ENCODE results near the gene PAPSS1. TPM values are rescaled to one million over a fixed set of nuclear protein-coding genes. Genes with fewer than 3 reads are reported as not detected.

The PAPSS1 gene
- total RNA-seq, 1 donor from 2014 or later, result 450 TPM

- TF ChIP-seq, protein P1, sequence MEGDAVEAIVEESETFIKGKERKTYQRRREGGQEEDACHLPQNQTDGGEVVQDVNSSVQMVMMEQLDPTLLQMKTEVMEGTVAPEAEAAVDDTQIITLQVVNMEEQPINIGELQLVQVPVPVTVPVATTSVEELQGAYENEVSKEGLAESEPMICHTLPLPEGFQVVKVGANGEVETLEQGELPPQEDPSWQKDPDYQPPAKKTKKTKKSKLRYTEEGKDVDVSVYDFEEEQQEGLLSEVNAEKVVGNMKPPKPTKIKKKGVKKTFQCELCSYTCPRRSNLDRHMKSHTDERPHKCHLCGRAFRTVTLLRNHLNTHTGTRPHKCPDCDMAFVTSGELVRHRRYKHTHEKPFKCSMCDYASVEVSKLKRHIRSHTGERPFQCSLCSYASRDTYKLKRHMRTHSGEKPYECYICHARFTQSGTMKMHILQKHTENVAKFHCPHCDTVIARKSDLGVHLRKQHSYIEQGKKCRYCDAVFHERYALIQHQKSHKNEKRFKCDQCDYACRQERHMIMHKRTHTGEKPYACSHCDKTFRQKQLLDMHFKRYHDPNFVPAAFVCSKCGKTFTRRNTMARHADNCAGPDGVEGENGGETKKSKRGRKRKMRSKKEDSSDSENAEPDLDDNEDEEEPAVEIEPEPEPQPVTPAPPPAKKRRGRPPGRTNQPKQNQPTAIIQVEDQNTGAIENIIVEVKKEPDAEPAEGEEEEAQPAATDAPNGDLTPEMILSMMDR (IDR thresholded peaks at IDR 0.05; ENCODE audit: unreplicated experiment), result no peak
- Mint-ChIP-seq H3K4me3 (ENCODE audit: unreplicated experiment) (peak overlapping the region; percentile 40), H3K36me3 (ENCODE audit: low read depth, unreplicated experiment) (peaks cover 50% of the 10 kb centered on the region), H3K27me3 (ENCODE audit: unreplicated experiment) (peaks cover 3% of the 10 kb centered on the region), H3K4me1 (ENCODE audit: unreplicated experiment) (peaks cover 14% of the 10 kb centered on the region), H3K27ac (ENCODE audit: unreplicated experiment) (peak overlapping the region; percentile 40), H3K9me3 (ENCODE audit: unreplicated experiment) (no peaks in the 10 kb centered on the region)
- DNase-seq (ENCODE audit: low spot score), result no peak
Measured at GRCh38 chr4:107629318-107629717, 90.7 kb downstream of the PAPSS1 start.

DNA sequence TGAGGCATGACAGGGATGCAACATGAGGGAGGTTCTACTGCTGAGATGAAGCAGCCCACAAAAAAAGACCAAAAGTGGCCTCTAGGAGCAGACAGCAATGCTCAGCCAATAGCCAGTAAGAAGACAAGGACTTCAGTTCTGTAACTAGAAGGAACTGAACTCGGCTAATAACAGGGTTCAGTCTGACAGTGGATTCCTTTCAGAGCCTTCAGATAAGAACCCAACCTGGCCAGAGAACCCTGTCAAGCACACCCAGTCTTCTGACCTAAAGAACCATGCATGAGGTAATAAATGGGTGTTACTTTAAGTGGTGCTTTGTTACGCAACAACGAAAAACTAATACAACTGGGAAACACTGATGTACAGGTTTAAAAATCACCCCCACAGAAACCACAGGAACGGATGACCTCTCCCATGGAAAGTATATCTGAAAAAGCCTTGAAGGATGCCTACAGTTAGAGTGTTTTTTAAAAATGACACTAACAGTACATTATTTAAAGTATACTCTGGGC is 94.6 kb downstream of the PAPSS1 start:
- peaks cover 1% of the 10 kb centered on the region for H3K27me3 Mint-ChIP-seq (ENCODE audit: unreplicated experiment)
- H3K27ac Mint-ChIP-seq (ENCODE audit: unreplicated experiment), result no peak overlapping the region
- H3K36me3 Mint-ChIP-seq (ENCODE audit: low read depth, unreplicated experiment), result peaks cover 60% of the 10 kb centered on the region
- H3K4me3 Mint-ChIP-seq (ENCODE audit: unreplicated experiment), result no peak overlapping the region
- no peak for DNase-seq (ENCODE audit: low spot score)
- H3K9me3 Mint-ChIP-seq (ENCODE audit: unreplicated experiment), result no peaks in the 10 kb centered on the region
- peaks cover 9% of the 10 kb centered on the region for H3K4me1 Mint-ChIP-seq (ENCODE audit: unreplicated experiment)
- TF ChIP-seq, protein P1 (IDR thresholded peaks at IDR 0.05; ENCODE audit: unreplicated experiment), result no peak

GRCh38 chr4:107624024-107624423 is 96.0 kb downstream of the PAPSS1 start:
- TF ChIP-seq, protein P1 (IDR thresholded peaks at IDR 0.05; ENCODE audit: unreplicated experiment), result no peak
- Mint-ChIP-seq H3K27me3 (ENCODE audit: unreplicated experiment) (peaks cover 1% of the 10 kb centered on the region), H3K4me3 (ENCODE audit: unreplicated experiment) (peak overlapping the region; percentile 29), H3K4me1 (ENCODE audit: unreplicated experiment) (peaks cover 3% of the 10 kb centered on the region), H3K36me3 (ENCODE audit: low read depth, unreplicated experiment) (peaks cover 48% of the 10 kb centered on the region), H3K27ac (ENCODE audit: unreplicated experiment) (no peak overlapping the region), H3K9me3 (ENCODE audit: unreplicated experiment) (no peaks in the 10 kb centered on the region)
- DNase-seq (ENCODE audit: low spot score), result no peak

DNA sequence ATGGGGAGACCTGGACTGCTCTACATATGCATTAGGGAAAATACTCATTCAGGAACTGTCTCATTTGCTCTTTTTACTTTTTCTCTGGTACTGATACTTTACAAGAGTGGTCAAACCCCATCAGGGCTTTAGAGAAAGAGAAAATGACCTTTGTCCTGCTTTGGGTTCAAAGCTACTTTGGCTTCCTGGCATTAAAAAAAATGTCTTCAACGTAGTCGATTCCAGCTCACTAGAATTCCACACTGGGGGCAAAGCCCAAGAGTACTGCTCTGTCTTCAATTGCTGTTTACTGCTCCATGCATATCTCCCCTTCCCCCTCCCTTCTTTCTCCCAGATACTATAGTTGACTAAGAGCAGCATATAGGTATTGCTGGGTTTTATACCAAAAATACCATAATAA is 98.0 kb downstream of the PAPSS1 start:
- peaks cover 1% of the 10 kb centered on the region for H3K27me3 Mint-ChIP-seq (ENCODE audit: unreplicated experiment)
- no peak overlapping the region for H3K4me3 Mint-ChIP-seq (ENCODE audit: unreplicated experiment)
- no peak overlapping the region for H3K27ac Mint-ChIP-seq (ENCODE audit: unreplicated experiment)
- H3K4me1 Mint-ChIP-seq (ENCODE audit: unreplicated experiment), result peaks cover 3% of the 10 kb centered on the region
- TF ChIP-seq, protein P1 (IDR thresholded peaks at IDR 0.05; ENCODE audit: unreplicated experiment), result no peak
- DNase-seq (ENCODE audit: low spot score), result no peak
- H3K36me3 Mint-ChIP-seq (ENCODE audit: low read depth, unreplicated experiment), result peaks cover 55% of the 10 kb centered on the region
- no peaks in the 10 kb centered on the region for H3K9me3 Mint-ChIP-seq (ENCODE audit: unreplicated experiment)

- Mint-ChIP-seq H3K4me1 (ENCODE audit: unreplicated experiment) (peaks cover 3% of the 10 kb centered on the region), H3K27ac (ENCODE audit: unreplicated experiment) (no peak overlapping the region), H3K27me3 (ENCODE audit: unreplicated experiment) (peaks cover 1% of the 10 kb centered on the region), H3K4me3 (ENCODE audit: unreplicated experiment) (no peak overlapping the region), H3K9me3 (ENCODE audit: unreplicated experiment) (no peaks in the 10 kb centered on the region), H3K36me3 (ENCODE audit: low read depth, unreplicated experiment) (peaks cover 62% of the 10 kb centered on the region)
- no peak for DNase-seq (ENCODE audit: low spot score)
- TF ChIP-seq, protein P1 (IDR thresholded peaks at IDR 0.05; ENCODE audit: unreplicated experiment), result no peak
Measured at GRCh38 chr4:107619731-107620130, 100.3 kb downstream of the PAPSS1 start.

Measured in endothelial cell (in vitro differentiated cells).